Cardiac septum (tissue), 1 donor: ENCODE data around the gene LRRC10B. TPM values are rescaled to one million over a fixed set of nuclear protein-coding genes. Genes with fewer than 3 reads are reported as not detected.
A peak's percentile ranks its signal among the peaks of the same experiment; 100 is the strongest.

Source experiments
- DNase-seq: peaks from one replicate; pipeline ENCODE4 v3.0.0-alpha.2; 2020; ENCODE audit warnings: low spot score
- intact Hi-C: fragments of 100-400 bp; cut with DNase I; formaldehyde crosslinking; loops from one replicate; pipeline ENCODE4 v1.14.0; 2022
- total RNA-seq: library from RNA; stranded (reverse); fragmentation: NEBNext Ultra II Directional; extraction: Animal tissue kit (Norgen Biotek cat#: 25700); gene quantifications from one replicate; pipeline ENCODE4 v1.2.1, GENCODE V29; 2021
- donor health status: DM: no; HTN: no; CAD: no.

The LRRC10B gene
- total RNA-seq, 1 donor from 2014 or later: 0.65 TPM

- DNase-seq: no peak
- intact Hi-C loops: no loop called here
Observed at GRCh38 chr11:61541598-61541997, 33.0 kb downstream of the LRRC10B start.

GRCh38 chr11:61542024-61542461 is 33.5 kb downstream of the LRRC10B start:
- intact Hi-C loops: no loop called here
- no peak for DNase-seq

- DNase-seq: no peak
- intact Hi-C loops: no loop called here
Observed at GRCh38 chr11:61542705-61543104, 34.2 kb downstream of the LRRC10B start.

- intact Hi-C loops: no loop called here
- DNase-seq: no peak
Observed at GRCh38 chr11:61543606-61544306, 35.2 kb downstream of the LRRC10B start.

- intact Hi-C loops: no loop called here
- no peak for DNase-seq
Observed at GRCh38 chr11:61544466-61544865, 35.9 kb downstream of the LRRC10B start.

GRCh38 chr11:61545341-61545740 is 36.8 kb downstream of the LRRC10B start:
- DNase-seq: no peak
- intact Hi-C loops: no loop called here

- intact Hi-C loops: no loop called here
- no peak for DNase-seq
Observed at GRCh38 chr11:61545921-61546320, 37.4 kb downstream of the LRRC10B start.

- DNase-seq: no peak
- intact Hi-C loops: no loop called here
Observed at GRCh38 chr11:61546663-61547062, 38.1 kb downstream of the LRRC10B start.

- DNase-seq: no peak
- intact Hi-C loops: no loop called here
Observed at GRCh38 chr11:61547246-61547645, 38.7 kb downstream of the LRRC10B start.

GRCh38 chr11:61549177-61549576 is 40.6 kb downstream of the LRRC10B start:
- no peak for DNase-seq
- intact Hi-C loops: no loop called here

GRCh38 chr11:61549662-61550568 is 41.4 kb downstream of the LRRC10B start:
- intact Hi-C loops: no loop called here
- DNase-seq: no peak

- intact Hi-C loops: no loop called here
Observed at GRCh38 chr11:61550665-61551227, 42.2 kb downstream of the LRRC10B start.

GRCh38 chr11:61551634-61552033 is 43.1 kb downstream of the LRRC10B start:
- intact Hi-C loops: no loop called here
- DNase-seq: peak; percentile 87

More at GRCh38 chr11:61550665-61551227, 42.2 kb downstream of the LRRC10B start:
- DNase-seq: no peak

- intact Hi-C loops: no loop called here
- DNase-seq: no peak
Observed at GRCh38 chr11:61552108-61552635, 43.6 kb downstream of the LRRC10B start.

- intact Hi-C loops: no loop called here
- no peak for DNase-seq
Observed at GRCh38 chr11:61553373-61554171, 45.0 kb downstream of the LRRC10B start.

- intact Hi-C loops: no loop called here
- no peak for DNase-seq
Observed at GRCh38 chr11:61554172-61554988, 45.8 kb downstream of the LRRC10B start.

GRCh38 chr11:61555051-61555969 is 46.8 kb downstream of the LRRC10B start:
- intact Hi-C loops: no loop called here
- DNase-seq: no peak

GRCh38 chr11:61555978-61556377 is 47.4 kb downstream of the LRRC10B start:
- DNase-seq: no peak
- intact Hi-C loops: no loop called here
